Measurements from ENCODE around the gene MBD3. TPM values are rescaled to one million over a fixed set of nuclear protein-coding genes. Genes with fewer than 3 reads are reported as not detected.

The MBD3 gene
- total RNA-seq, 1 donor from 2014 or later: 115 TPM

DNA sequence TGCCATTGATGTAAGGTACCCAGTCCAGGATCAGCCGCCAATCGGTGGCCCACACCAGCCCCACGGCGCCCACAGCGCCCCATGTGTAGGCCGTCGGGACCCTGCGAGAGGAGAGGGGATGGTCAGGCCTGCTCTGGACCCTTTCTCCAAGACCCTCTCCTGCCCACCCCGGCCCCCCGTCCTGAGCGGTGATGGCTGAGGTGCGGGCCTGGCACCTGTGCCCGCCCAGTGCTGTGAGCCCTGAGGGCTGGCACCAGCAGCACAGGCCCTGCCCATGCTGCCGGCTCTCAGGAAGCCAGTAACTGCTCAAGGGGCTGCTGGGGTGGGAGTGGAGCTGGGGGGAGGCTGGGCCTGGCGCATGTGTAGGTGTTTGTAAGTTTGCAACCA, 6.8 kb upstream of the MBD3 start:
- H3K4me3 ChIP-seq (ENCODE audit: low read depth, low read length): no peak overlapping the region
- no peak for DNase-seq (ENCODE audit: low read depth)
- TF ChIP-seq, protein P1, sequence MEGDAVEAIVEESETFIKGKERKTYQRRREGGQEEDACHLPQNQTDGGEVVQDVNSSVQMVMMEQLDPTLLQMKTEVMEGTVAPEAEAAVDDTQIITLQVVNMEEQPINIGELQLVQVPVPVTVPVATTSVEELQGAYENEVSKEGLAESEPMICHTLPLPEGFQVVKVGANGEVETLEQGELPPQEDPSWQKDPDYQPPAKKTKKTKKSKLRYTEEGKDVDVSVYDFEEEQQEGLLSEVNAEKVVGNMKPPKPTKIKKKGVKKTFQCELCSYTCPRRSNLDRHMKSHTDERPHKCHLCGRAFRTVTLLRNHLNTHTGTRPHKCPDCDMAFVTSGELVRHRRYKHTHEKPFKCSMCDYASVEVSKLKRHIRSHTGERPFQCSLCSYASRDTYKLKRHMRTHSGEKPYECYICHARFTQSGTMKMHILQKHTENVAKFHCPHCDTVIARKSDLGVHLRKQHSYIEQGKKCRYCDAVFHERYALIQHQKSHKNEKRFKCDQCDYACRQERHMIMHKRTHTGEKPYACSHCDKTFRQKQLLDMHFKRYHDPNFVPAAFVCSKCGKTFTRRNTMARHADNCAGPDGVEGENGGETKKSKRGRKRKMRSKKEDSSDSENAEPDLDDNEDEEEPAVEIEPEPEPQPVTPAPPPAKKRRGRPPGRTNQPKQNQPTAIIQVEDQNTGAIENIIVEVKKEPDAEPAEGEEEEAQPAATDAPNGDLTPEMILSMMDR (conservative IDR thresholded peaks at IDR 0.05; ENCODE audit: low read depth, low read length): no peak

DNA sequence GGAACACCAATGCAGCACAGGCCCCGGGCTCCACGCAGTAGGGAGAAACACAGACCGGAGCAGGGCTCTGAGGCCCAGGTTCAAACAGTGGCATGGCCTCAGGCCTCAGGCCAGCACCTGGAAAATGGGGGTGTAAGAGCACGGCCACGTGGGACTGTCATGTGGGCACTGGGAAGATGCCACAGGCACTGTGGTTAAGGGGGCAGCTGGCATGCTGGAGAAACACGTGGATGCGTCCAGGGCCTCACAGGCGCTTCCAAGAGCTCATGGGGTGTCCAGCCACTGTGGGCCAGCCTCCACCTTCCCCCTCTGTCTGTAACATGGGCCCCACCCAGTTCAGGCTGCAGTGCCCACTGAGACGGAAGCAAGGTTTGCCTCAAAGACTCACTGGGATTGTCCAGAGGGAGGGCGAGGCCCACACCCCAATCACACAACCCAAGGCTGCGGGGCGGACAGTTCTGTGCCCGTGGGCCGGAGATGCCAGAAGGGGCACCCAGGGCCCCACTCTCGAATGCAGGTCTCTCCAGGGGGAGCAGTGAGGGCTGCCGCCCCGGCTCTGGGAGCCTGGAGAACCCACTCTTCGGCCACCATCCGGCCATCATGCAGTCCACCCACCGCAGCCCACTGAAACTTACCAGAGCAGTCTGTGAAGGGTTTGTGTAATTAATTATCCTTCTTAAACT, 6.3 kb upstream of the MBD3 start:
- no peak for DNase-seq (ENCODE audit: low read depth)
- TF ChIP-seq, protein P1 (conservative IDR thresholded peaks at IDR 0.05; ENCODE audit: low read depth, low read length): no peak
- no peak overlapping the region for H3K4me3 ChIP-seq (ENCODE audit: low read depth, low read length)

DNA sequence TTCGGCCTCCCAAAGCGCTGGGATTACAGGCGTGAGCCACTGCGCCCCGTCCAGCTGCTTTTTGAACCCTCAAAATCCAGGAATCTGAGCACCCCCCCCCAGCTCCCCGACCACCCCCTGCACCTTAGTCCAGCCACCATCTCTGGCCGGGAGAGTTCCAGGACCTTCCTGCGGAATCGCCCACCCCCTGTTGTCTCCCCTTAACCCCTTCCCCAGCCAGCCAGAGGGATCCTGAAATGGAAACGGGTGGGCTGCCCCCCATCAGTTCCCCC, 772 bp upstream of the MBD3 start:
- peak overlapping the region; percentile 82 for H3K4me3 ChIP-seq (ENCODE audit: low read depth, low read length)
- TF ChIP-seq, protein P1 (conservative IDR thresholded peaks at IDR 0.05; ENCODE audit: low read depth, low read length): no peak
- no peak for DNase-seq (ENCODE audit: low read depth)

DNA sequence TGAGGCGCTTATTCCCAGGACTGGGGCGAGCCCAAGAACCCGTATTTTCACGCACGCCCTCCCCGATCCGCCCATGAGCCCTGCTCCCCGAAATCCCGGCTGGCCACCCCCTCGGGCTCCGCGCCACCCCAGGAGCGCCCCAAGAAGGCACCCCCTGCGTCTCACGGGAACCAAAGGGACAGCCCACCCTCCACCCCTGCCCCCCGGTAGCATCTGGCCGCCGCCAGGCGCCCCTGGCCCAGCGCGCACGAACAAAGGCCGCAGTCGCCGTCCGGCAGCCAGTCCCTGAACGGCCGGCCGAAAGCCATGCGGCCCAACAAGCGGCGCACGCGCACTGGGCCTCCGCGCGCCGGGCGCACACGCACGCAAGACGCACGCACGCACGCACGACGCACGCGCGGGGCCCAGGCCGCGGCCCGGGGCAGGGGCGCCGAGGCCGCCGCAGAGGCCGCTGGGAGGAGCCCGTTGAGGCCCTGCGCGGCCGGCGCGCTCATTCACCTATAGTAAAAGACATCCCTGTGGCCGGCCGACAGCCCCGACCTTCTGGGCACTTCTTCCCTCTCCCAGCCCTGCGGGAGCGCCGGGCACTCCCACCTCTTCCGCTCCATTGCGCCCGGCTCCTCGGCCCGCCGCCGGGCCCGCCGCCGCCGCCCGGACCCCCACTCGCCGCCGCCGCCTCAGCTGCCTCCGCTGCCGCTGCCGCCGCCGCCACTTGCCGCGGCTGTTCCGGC, 476 bp downstream of the MBD3 start:
- H3K4me3 ChIP-seq (ENCODE audit: low read depth, low read length): peak overlapping the region; percentile 95
- no peak for DNase-seq (ENCODE audit: low read depth)
- TF ChIP-seq, protein P1 (conservative IDR thresholded peaks at IDR 0.05; ENCODE audit: low read depth, low read length): no peak

- TF ChIP-seq, protein P1 (conservative IDR thresholded peaks at IDR 0.05; ENCODE audit: low read depth, low read length): no peak
- H3K4me3 ChIP-seq (ENCODE audit: low read depth, low read length): peak overlapping the region; percentile 95
- DNase-seq (ENCODE audit: low read depth): no peak
These were observed 1.1 kb downstream of the MBD3 start for GRCh38 chr19:1591421-1592023.

DNA sequence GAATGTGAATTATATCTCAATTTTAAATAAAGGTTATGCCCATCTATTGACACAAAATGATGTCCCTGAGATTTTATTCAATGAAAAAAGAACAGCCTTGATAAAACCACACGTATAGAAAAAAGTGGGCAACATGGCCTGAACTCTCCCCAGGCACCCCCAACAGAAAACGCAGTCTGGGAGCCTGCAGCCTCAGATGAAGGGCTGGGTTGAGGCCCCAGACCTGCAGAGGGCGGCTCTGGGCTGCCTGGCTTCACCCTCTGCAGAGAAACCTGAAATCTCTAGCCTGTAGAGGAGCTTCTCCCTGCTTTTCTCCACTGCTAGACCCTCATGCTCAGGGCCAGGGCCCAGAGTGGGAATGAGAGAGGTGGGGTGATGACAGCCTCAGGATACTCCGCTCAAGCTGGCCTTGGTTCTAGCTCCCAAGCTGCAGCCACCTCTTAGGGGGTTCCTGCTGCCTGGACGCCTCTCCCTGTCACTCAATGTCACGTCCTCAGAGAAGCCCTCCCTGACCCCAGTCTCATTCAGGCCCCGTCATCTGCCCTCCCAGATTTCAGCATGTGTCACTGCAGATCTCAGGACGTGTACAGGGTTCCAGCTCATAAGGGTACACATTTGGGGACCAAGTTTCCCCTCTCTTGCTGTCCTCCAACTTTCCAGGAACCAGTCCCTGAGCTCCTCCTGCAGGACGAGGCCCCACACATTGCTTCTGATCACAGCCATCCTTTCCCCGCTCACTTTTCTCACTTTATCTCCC, 1.8 kb downstream of the MBD3 start:
- H3K4me3 ChIP-seq (ENCODE audit: low read depth, low read length): peak overlapping the region; percentile 95
- TF ChIP-seq, protein P1 (conservative IDR thresholded peaks at IDR 0.05; ENCODE audit: low read depth, low read length): peak; percentile 47
- DNase-seq (ENCODE audit: low read depth): no peak
